Measurements from ENCODE around the gene RDH13.
"Not testable (repeated sequence)": the region's sequence is repeated elsewhere in the genome, so short reads cannot be mapped to it uniquely, and the experiment has no call there.

GRCh38 chr19:54998751-54999239 lies 64.2 kb downstream of the RDH13 start:
- TF ChIP-seq CTCF, POLR2A, EP300, POLR2AphosphoS5 (IDR thresholded peaks at IDR 0.05): not testable (repeated sequence)
